IPS-18a (cell line): ENCODE data around the gene HDLBP.

Experiments
- H3K27ac ChIP-seq: one replicate; pipeline ENCODE4 v1.5.1; 2013; ENCODE audit warnings: low read length
- H3K27me3 ChIP-seq: one replicate; pipeline ENCODE4 v1.6.1; 2013; ENCODE audit warnings: mild to moderate bottlenecking, low read length; ENCODE audit not compliant: control insufficient read depth, insufficient read depth
- H3K36me3 ChIP-seq: one replicate; pipeline ENCODE4 v1.6.1; 2013; ENCODE audit warnings: low read depth, low read length; ENCODE audit not compliant: control insufficient read depth
- H3K4me1 ChIP-seq: one replicate; pipeline ENCODE4 v1.6.1; 2013; ENCODE audit warnings: low read depth, low read length; ENCODE audit not compliant: control insufficient read depth
- H3K4me3 ChIP-seq: one replicate; pipeline ENCODE4 v1.5.1; 2013; ENCODE audit warnings: low read length
- H3K9ac ChIP-seq: one replicate; pipeline ENCODE4 v1.6.1; 2013; ENCODE audit warnings: mild to moderate bottlenecking, low read length, moderate library complexity
- H3K9me3 ChIP-seq: one replicate; pipeline ENCODE4 v1.6.1; 2013; ENCODE audit warnings: low read depth, low read length; ENCODE audit not compliant: control insufficient read depth

The HDLBP gene

DNA sequence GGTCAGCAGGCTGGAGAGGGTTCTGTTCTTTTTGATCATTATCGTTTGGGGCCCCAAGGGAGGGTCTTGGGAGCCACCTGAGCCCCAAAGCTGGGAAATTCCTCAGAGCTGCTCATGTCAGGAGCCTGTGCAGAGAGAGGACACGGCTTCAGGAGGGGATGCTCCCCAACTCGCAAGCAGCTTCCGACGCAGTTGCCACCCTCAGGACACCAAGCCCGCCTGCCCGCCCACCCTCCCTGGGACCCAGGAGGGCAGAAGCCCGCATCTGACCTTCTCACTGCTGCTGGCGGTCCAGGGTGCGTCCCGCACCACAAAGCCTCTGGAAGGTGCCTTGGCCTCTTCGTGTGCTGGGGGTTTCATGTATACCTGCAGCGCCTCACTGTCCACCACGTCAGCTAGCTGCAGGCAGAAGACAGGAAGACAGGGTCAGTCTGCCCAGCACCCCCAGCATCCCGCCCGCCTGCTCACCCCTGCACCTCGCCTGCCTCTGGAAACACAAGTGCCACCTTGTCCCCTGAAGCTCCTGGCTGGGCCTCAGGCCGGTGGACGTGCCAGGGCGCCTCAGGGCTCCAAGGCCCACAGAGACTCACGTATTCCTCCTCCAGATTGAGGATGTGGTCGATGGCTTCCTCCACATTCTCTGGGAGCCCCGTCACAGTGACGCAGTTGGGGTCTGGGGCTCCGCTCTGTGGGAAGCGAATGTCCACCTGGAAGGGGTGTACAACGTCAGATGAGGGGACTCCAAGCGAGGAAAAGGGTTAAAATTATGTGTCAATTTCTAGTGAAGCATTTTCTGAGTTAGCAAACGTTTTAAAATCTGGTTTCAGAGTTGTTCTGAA, 85.7 kb downstream of the HDLBP start:
- peaks cover 60% of the 10 kb centered on the region for H3K36me3 ChIP-seq
- no peak overlapping the region for H3K9ac ChIP-seq
- H3K9me3 ChIP-seq: no peaks in the 10 kb centered on the region
- no peak overlapping the region for H3K4me3 ChIP-seq
- no peak overlapping the region for H3K27ac ChIP-seq
- no peaks in the 10 kb centered on the region for H3K27me3 ChIP-seq
- no peaks in the 10 kb centered on the region for H3K4me1 ChIP-seq

DNA sequence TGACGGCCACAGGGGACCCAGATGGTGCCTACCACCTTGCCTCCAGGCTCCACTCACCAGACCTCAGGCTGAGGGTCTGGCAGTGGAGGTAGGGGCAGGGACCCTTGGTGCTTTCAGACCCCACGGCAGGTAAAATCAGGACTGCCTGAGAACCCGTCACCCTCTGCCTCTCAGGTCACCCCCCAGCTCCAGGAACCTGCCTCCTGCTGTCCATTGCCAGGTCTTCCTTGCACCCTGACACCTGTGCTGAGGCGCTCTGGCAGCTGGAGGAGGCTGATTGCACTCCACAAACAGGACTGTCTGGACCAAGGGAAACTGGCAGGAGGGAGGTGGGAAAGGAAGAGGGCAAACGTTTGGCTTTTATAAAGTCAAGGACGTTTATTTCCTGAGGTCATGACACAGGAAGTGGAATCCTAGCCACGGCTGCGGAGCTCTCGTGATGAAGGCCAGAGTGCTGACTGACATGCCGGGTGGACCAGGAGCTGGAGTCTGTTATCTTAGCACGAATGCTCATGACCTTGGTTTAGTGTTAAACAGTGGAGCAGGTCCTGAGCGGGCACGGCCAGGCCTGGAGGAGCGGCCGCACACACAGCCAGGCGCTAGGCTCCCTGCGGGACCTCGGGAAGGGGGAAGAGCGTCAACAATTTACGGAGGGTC, 86.5 kb downstream of the HDLBP start:
- Histone ChIP-seq H3K27me3 (no peaks in the 10 kb centered on the region), H3K4me1 (no peaks in the 10 kb centered on the region), H3K27ac (no peak overlapping the region), H3K9ac (no peak overlapping the region), H3K4me3 (no peak overlapping the region), H3K9me3 (no peaks in the 10 kb centered on the region), H3K36me3 (peaks cover 52% of the 10 kb centered on the region)

DNA sequence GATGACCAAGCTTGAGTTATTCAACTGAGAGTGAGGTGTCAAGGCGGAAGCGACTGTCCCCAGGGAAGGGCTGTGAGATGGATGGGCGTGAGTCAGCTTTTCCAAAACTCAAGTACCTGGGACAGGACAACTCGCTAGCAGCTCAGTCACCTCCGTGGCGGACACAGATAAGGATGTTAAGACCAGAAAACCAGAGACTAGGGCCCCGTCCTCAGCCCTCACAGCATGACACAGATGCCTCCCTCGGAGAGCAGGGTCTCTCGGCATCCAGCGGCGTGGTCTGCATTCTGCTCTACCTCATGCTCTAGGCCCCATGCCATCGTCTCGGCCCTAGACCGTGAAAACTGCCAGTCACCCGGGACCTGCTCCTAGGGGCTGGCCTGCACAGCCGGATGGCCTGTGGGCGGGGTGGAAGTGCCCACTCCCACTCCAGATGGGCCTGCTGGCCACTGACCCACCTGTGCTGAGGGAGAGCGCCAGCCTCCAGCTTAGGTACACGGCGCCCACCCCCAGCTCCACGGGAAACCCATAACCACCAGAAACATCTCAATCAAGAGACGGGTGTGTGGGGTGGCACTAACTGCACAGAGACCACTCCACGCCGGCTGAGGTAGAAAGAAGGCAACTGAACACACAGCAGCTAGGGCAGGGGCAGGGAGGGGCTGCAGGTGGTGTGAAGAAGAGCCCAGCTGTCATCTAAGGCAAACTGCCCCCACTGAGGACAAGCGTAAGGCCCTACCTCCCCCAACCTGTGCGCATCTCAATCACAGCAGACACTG, 87.2 kb downstream of the HDLBP start:
- Histone ChIP-seq H3K36me3 (peaks cover 45% of the 10 kb centered on the region), H3K4me3 (no peak overlapping the region), H3K27me3 (no peaks in the 10 kb centered on the region), H3K9me3 (no peaks in the 10 kb centered on the region), H3K4me1 (no peaks in the 10 kb centered on the region), H3K27ac (no peak overlapping the region), H3K9ac (no peak overlapping the region)

DNA sequence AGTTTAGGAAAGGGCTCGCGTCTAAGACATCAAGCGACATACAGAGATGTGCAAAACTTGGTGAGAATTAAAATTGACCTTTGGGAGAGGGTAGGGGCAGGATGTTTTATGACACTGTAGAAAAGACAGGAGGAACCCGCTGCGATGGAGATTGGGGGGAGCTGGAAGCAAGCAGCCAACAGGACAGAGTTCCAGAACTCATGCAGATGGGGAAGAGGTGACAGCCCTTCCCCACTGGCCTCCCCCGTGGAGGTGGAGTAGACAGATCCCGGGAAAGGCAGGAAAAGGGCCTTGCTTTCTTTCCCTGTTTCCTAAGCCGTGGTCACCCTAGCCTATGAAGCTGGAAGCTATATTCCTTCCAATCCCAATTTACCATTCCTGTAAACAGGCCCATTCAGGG, 87.9 kb downstream of the HDLBP start:
- Histone ChIP-seq H3K9me3 (no peaks in the 10 kb centered on the region), H3K4me1 (no peaks in the 10 kb centered on the region), H3K27ac (no peak overlapping the region), H3K36me3 (peaks cover 39% of the 10 kb centered on the region), H3K4me3 (no peak overlapping the region), H3K9ac (no peak overlapping the region), H3K27me3 (no peaks in the 10 kb centered on the region)

DNA sequence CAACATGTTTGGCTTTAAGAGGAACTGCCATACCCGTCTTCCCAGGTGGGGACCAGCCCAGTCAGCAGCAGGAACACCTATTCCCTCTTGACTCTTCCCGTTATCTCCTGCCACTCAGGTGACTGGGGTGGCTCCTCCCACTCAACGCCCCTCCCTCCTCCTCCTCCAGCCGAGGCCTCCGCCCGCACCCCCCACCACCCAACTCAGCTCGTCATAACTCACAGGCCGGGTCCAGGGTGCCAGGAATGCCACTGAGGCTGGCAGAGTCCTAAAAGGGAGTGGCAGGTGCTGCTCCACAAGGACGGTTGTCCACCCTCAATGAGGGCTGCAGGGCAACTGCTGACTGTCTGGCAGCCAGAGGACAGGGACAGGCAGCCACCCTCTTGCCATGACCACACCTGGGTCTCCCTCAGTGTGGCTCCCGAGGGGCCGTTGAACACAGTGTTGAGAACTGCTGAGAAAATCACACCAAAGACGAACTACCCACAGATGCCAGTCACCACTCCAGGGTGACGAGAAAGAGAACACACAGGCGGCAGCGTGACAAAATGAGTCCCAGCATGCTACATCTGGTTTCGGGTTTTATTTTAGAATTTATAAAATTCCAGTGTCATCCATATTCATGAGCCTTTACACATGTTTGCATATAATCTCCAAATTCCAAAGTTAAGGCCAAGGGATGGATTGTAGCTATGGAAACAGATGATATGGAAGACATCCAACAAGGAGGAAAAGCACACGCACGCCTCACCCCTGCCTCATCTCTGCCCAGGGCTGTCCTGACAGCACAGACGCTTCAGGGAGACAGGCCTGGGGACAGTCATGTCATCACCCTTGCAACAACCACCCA, 88.5 kb downstream of the HDLBP start:
- Histone ChIP-seq H3K4me3 (no peak overlapping the region), H3K27ac (no peak overlapping the region), H3K27me3 (no peaks in the 10 kb centered on the region), H3K9ac (no peak overlapping the region), H3K4me1 (no peaks in the 10 kb centered on the region), H3K36me3 (peaks cover 33% of the 10 kb centered on the region), H3K9me3 (no peaks in the 10 kb centered on the region)

DNA sequence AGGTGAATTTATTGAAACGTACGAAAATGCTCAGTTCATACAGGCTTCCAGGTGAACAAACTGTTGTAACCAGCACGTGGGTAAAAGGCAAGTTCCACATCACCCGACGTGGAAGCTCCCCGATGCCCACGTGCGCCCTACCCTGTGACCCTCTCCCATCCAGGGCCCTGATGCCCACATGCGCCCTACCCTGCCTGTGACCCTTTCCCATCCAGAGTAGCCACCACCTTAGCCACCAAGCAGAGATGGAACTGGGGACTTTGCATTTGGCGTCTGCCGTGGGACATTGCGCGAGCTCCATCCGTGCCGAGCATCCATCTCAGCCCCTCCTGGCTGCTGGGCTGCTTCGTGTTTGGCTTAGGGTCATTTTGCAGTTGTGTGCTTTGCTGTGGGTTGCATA, 89.5 kb downstream of the HDLBP start:
- Histone ChIP-seq H3K4me1 (no peaks in the 10 kb centered on the region), H3K36me3 (peaks cover 33% of the 10 kb centered on the region), H3K9me3 (no peaks in the 10 kb centered on the region), H3K9ac (no peak overlapping the region), H3K27me3 (no peaks in the 10 kb centered on the region), H3K4me3 (no peak overlapping the region), H3K27ac (no peak overlapping the region)

DNA sequence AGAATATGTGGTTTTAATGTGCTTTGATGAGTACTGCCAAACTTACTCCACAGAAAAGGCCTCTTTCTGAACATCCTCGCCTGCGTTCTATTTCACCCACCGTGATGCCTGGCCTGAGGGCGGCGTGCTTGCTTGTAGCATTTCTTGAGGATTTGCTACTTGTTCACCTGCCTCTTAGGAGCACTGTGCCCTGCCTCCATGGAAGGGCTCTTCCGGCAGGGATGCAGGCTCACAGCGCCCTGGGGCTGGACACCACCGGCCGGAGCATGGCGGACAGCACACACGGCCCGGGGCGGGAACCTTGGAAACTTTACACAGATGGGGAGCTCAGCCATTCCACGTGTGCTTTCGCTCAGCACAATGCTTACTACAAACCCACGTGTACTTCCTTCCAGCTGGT, 89.9 kb downstream of the HDLBP start:
- H3K9ac ChIP-seq: no peak overlapping the region
- no peak overlapping the region for H3K4me3 ChIP-seq
- H3K27me3 ChIP-seq: no peaks in the 10 kb centered on the region
- peaks cover 29% of the 10 kb centered on the region for H3K36me3 ChIP-seq
- H3K4me1 ChIP-seq: no peaks in the 10 kb centered on the region
- no peak overlapping the region for H3K27ac ChIP-seq
- H3K9me3 ChIP-seq: no peaks in the 10 kb centered on the region

- H3K9me3 ChIP-seq: no peaks in the 10 kb centered on the region
- no peaks in the 10 kb centered on the region for H3K4me1 ChIP-seq
- H3K4me3 ChIP-seq: no peak overlapping the region
- peaks cover 23% of the 10 kb centered on the region for H3K36me3 ChIP-seq
- no peak overlapping the region for H3K27ac ChIP-seq
- H3K27me3 ChIP-seq: no peaks in the 10 kb centered on the region
- no peak overlapping the region for H3K9ac ChIP-seq
These were observed 90.5 kb downstream of the HDLBP start for GRCh38 chr2:241224851-241225438.

DNA sequence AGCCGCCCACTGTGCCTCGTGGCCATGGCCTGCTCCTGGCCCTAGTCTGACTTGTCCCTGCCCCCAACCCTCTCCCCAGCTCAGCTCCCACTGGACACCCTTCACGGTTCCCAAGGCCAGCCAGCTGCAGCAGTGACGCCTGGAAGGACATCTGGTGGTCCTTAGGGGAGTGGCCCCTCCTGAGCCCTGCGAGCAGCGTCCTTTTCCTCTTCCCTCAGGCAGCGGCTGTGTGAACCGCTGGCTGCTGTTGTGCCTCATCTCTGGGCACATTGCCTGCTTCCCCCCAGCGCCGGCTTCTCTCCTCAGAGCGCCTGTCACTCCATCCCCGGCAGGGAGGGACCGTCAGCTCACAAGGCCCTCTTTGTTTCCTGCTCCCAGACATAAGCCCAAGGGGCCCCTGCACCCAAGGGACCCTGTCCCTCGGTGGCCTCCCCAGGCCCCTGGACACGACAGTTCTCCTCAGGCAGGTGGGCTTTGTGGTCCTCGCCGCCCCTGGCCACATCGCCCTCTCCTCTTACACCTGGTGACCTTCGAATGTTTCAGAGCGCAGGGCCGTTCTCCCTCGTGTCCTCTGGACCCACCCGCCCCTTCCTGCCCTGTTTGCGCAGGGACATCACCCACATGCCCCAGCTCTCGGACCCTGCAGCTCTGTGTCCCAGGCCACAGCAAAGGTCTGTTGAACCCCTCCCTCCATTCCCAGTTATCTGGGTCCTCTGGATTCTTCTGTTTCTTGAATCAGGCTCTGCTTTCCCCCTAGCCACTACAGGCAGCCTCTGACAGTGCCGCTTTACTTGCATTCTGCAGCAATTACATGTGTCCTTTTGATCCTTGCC, 91.2 kb downstream of the HDLBP start:
- Histone ChIP-seq H3K9me3 (no peaks in the 10 kb centered on the region), H3K9ac (no peak overlapping the region), H3K27me3 (no peaks in the 10 kb centered on the region), H3K27ac (no peak overlapping the region), H3K36me3 (peaks cover 19% of the 10 kb centered on the region), H3K4me3 (no peak overlapping the region), H3K4me1 (peaks cover 2% of the 10 kb centered on the region)

GRCh38 chr2:241223211-241224017, 92.1 kb downstream of the HDLBP start:
- H3K36me3 ChIP-seq: peaks cover 11% of the 10 kb centered on the region
- no peaks in the 10 kb centered on the region for H3K27me3 ChIP-seq
- H3K9me3 ChIP-seq: no peaks in the 10 kb centered on the region
- no peak overlapping the region for H3K4me3 ChIP-seq
- no peak overlapping the region for H3K9ac ChIP-seq
- H3K4me1 ChIP-seq: peaks cover 6% of the 10 kb centered on the region
- H3K27ac ChIP-seq: no peak overlapping the region
